IMR-90 (cell line): ENCODE data around the gene ALK. TPM values are rescaled to one million over a fixed set of nuclear protein-coding genes. Genes with fewer than 3 reads are reported as not detected.

Experiments
- ATAC-seq: fragments of 200-7000 bp; cut with Tn5 transposase; 2 replicates; pipeline ENCODE4 v1.9.1; 2020; ENCODE audit warnings: low read depth, mild to moderate bottlenecking, moderate library complexity
- BruUV-seq: library from RNA; stranded (reverse); fragments of 400-500 nt; replicated peaks from 2 replicates; lab custom pipeline; 2021; lab: Mats Ljungman, UMichigan
- CTCF ChIA-PET: fragments of 300-600 bp; formaldehyde crosslinking; extraction: SDS; loops from one replicate; lab custom pipeline; 2021; ENCODE audit warnings: antibody characterized with exemption; lab: Yijun Ruan, JAX
- POLR2A ChIA-PET: fragments of 300-600 bp; sonication (Branson Sonifier 250); formaldehyde crosslinking; loops from one replicate; lab custom pipeline; 2022; ENCODE audit warnings: antibody characterized with exemption; ENCODE audit not compliant: unreplicated experiment; lab: Charles Lee
- DNase-seq: peaks from one replicate; pipeline ENCODE4 v3.0.0; 2013
- H2AFZ ChIP-seq: replicated peaks from 2 replicates; pipeline ENCODE3; 2013; ENCODE audit warnings: low read length, mild to moderate bottlenecking; ENCODE audit not compliant: poor library complexity
- H2AK5ac ChIP-seq: 2 replicates; pipeline ENCODE4 v1.6.1; 2013; ENCODE audit warnings: low read depth, low read length, inconsistent platforms
- H2AK9ac ChIP-seq: replicated peaks from 2 replicates; pipeline ENCODE3; 2013; ENCODE audit warnings: mild to moderate bottlenecking, low read depth, low read length, moderate library complexity; ENCODE audit not compliant: poor library complexity
- H2BK120ac ChIP-seq: 2 replicates; pipeline ENCODE4 v1.6.1; 2013; ENCODE audit warnings: low read depth, low read length, inconsistent platforms
- H2BK15ac ChIP-seq: 3 replicates; pipeline ENCODE4 v1.6.1; 2013; ENCODE audit warnings: low read depth, low read length, inconsistent platforms
- H2BK20ac ChIP-seq: 2 replicates; pipeline ENCODE4 v1.6.1; 2013; ENCODE audit warnings: low read depth, mild to moderate bottlenecking, inconsistent platforms, low read length, moderate library complexity
- H2BK5ac ChIP-seq: 2 replicates; pipeline ENCODE4 v1.6.1; 2013; ENCODE audit warnings: mild to moderate bottlenecking, low read depth, low read length, inconsistent platforms; ENCODE audit not compliant: poor library complexity, severe bottlenecking
- H3K14ac ChIP-seq: replicated peaks from 2 replicates; pipeline ENCODE4 v1.6.1; 2013; ENCODE audit warnings: low read depth, low read length, inconsistent platforms
- H3K18ac ChIP-seq: 2 replicates; pipeline ENCODE4 v1.6.1; 2013; ENCODE audit warnings: low read depth, low read length, control low read depth
- H3K23ac ChIP-seq: 2 replicates; pipeline ENCODE4 v1.6.1; 2013; ENCODE audit warnings: low read depth, low read length, inconsistent platforms
- H3K27ac ChIP-seq: 2 replicates; pipeline ENCODE4 v1.5.1; 2013; ENCODE audit warnings: mild to moderate bottlenecking, control low read depth, low read length; ENCODE audit not compliant: insufficient read depth
- H3K27me3 ChIP-seq: 2 replicates; pipeline ENCODE4 v1.6.1; 2013; ENCODE audit warnings: low read length; ENCODE audit not compliant: control insufficient read depth, insufficient read depth
- H3K36me3 ChIP-seq: 2 replicates; pipeline ENCODE4 v1.6.1; 2013; ENCODE audit warnings: low read length, mixed read lengths; ENCODE audit not compliant: control insufficient read depth, insufficient read depth
- H3K4ac ChIP-seq: 2 replicates; pipeline ENCODE4 v1.6.1; 2013; ENCODE audit warnings: low read depth, low read length, inconsistent platforms
- H3K4me1 ChIP-seq: 2 replicates; pipeline ENCODE4 v1.6.1; 2013; ENCODE audit warnings: low read length, mixed read lengths; ENCODE audit not compliant: control insufficient read depth, insufficient read depth
- H3K4me2 ChIP-seq: 2 replicates; pipeline ENCODE4 v1.6.1; 2013; ENCODE audit warnings: low read depth, mild to moderate bottlenecking, control low read depth, low read length, moderate library complexity
- H3K4me3 ChIP-seq: 2 replicates; pipeline ENCODE4 v1.5.1; 2013; ENCODE audit warnings: low read depth, mild to moderate bottlenecking, control low read depth, low read length, moderate library complexity; ENCODE audit not compliant: insufficient read depth
- H3K56ac ChIP-seq: 2 replicates; pipeline ENCODE4 v1.6.1; 2013; ENCODE audit warnings: low read length, inconsistent platforms; ENCODE audit not compliant: insufficient read depth; ENCODE audit errors: extremely low read depth
- H3K79me1 ChIP-seq, 2 experiments: 2 replicates each; pipeline ENCODE4 v1.6.1; 2013; ENCODE audit warnings: low read length in 2 of 2, inconsistent platforms in 1 of 2, low read depth in 1 of 2
- H3K9ac ChIP-seq: 2 replicates; pipeline ENCODE4 v1.6.1; 2013; ENCODE audit warnings: low read depth, low read length, control low read depth
- H3K9me1 ChIP-seq: 2 replicates; pipeline ENCODE4 v1.6.1; 2013; ENCODE audit warnings: low read length, inconsistent platforms; ENCODE audit not compliant: insufficient read depth
- H3K9me3 ChIP-seq: 2 replicates; pipeline ENCODE4 v1.6.1; 2013; ENCODE audit warnings: low read length; ENCODE audit not compliant: control insufficient read depth, insufficient read depth
- H4K20me1 ChIP-seq: 2 replicates; pipeline ENCODE4 v1.6.1; 2013; ENCODE audit warnings: low read length, inconsistent platforms; ENCODE audit not compliant: insufficient read depth
- H4K5ac ChIP-seq: 2 replicates; pipeline ENCODE4 v1.6.1; 2013; ENCODE audit warnings: mild to moderate bottlenecking, low read depth, low read length, control low read depth
- H4K8ac ChIP-seq, 2 experiments: 2 replicates each; pipeline ENCODE4 v1.6.1; 2013; ENCODE audit warnings: low read depth in 2 of 2, low read length in 2 of 2, control low read depth in 1 of 2, inconsistent platforms in 1 of 2
- H4K91ac ChIP-seq: 2 replicates; pipeline ENCODE4 v1.6.1; 2013; ENCODE audit warnings: low read depth, low read length, inconsistent platforms; ENCODE audit not compliant: insufficient read depth
- BHLHE40 ChIP-seq: fragments of 150-350 bp; IDR thresholded peaks from 2 replicates; pipeline ENCODE4 v1.6.1; 2016; ENCODE audit warnings: mild to moderate bottlenecking, low read depth, low read length
- CEBPB ChIP-seq: IDR thresholded peaks from 2 replicates; pipeline ENCODE4 v1.6.1; 2012; ENCODE audit warnings: low read depth, low read length, improper control_type of control experiment
- CHD1 ChIP-seq: IDR thresholded peaks from 2 replicates; pipeline ENCODE4 v1.6.1; 2012; ENCODE audit warnings: low read depth, low read length, improper control_type of control experiment
- CTCF ChIP-seq: conservative IDR thresholded peaks from 2 replicates; pipeline ENCODE4 v1.5.1; 2012; ENCODE audit warnings: mild to moderate bottlenecking, low read depth, low read length, improper control_type of control experiment
- ELK1 ChIP-seq: fragments of 150-350 bp; IDR thresholded peaks from 2 replicates; pipeline ENCODE4 v1.6.1; 2016; ENCODE audit warnings: low read depth, mild to moderate bottlenecking, low read length, moderate library complexity, borderline replicate concordance
- FOS ChIP-seq: fragments of 150-350 bp; IDR thresholded peaks from 2 replicates; pipeline ENCODE4 v1.6.1; 2016; ENCODE audit warnings: low read depth, low read length
- MAFK ChIP-seq: IDR thresholded peaks from 2 replicates; pipeline ENCODE4 v1.6.1; 2012; ENCODE audit warnings: low read depth, low read length, improper control_type of control experiment
- MAZ ChIP-seq: IDR thresholded peaks from 2 replicates; pipeline ENCODE4 v1.6.1; 2012; ENCODE audit warnings: low read depth, mild to moderate bottlenecking, low read length, improper control_type of control experiment, moderate library complexity, borderline replicate concordance
- MXI1 ChIP-seq: IDR thresholded peaks from 2 replicates; pipeline ENCODE4 v1.6.1; 2012; ENCODE audit warnings: low read depth, mild to moderate bottlenecking, low read length, moderate library complexity, borderline replicate concordance
- NFE2L2 ChIP-seq: fragments of 150-350 bp; IDR thresholded peaks from 2 replicates; pipeline ENCODE4 v1.6.1; 2016; ENCODE audit warnings: low read depth, mild to moderate bottlenecking, low read length
- POLR2A ChIP-seq: IDR thresholded peaks from 2 replicates; pipeline ENCODE4 v1.6.1; 2012; ENCODE audit warnings: mild to moderate bottlenecking, low read depth, low read length
- RAD21 ChIP-seq: IDR thresholded peaks from 2 replicates; pipeline ENCODE4 v1.6.1; 2012; ENCODE audit warnings: low read length, improper control_type of control experiment
- RCOR1 ChIP-seq: IDR thresholded peaks from 2 replicates; pipeline ENCODE4 v1.6.1; 2012; ENCODE audit warnings: mild to moderate bottlenecking, low read length, improper control_type of control experiment; ENCODE audit not compliant: insufficient replicate concordance
- RFX5 ChIP-seq: IDR thresholded peaks from 2 replicates; pipeline ENCODE4 v1.8.0; 2012; ENCODE audit warnings: low read depth, mild to moderate bottlenecking, low read length, moderate library complexity
- SMC3 ChIP-seq: fragments of 150-350 bp; IDR thresholded peaks from 2 replicates; pipeline ENCODE4 v1.6.1; 2016; ENCODE audit warnings: low read depth, mild to moderate bottlenecking, antibody characterized with exemption, low read length, moderate library complexity
- USF2 ChIP-seq: fragments of 150-350 bp; IDR thresholded peaks from 2 replicates; pipeline ENCODE4 v1.6.1; 2017; ENCODE audit warnings: mild to moderate bottlenecking, antibody characterized with exemption, low read length, low read depth
- WGBS, 2 experiments: methylation state at CpG; one replicate each; pipeline versions ENCODE4 v1.1.5 to v1.1.7; 2013; ENCODE audit warnings: missing lambda C conversion rate in 2 of 2; ENCODE audit not compliant: insufficient read length in 1 of 2; ENCODE audit errors: extremely low coverage in 2 of 2; 5-methylcytosine and 5-hydroxymethylcytosine counted together
- dilution Hi-C: fragments of 300-500 bp; cut with HindIII; formaldehyde crosslinking; loops from one replicate; pipeline ENCODE4 v1.14.3; 2018; ENCODE audit warnings: low sequenced_read_pairs; ENCODE audit not compliant: unreplicated experiment
- in situ Hi-C: fragments of 300-500 bp; cut with MboI; formaldehyde crosslinking; loops from 3 replicates; pipeline ENCODE4 v1.14.3; 2019; ENCODE audit warnings: low sequenced_read_pairs, inconsistent platforms, mixed read lengths
- intact Hi-C: fragments of 100-400 bp; cut with micrococcal nuclease; formaldehyde crosslinking; loops from 2 replicates; pipeline ENCODE4 v1.10.0; 2022
- polyA plus RNA-seq, 3 experiments: library from polyadenylated mRNA; depleted of rRNA; stranded (reverse); fragments of >200 nt; gene quantifications; 2 replicates each; pipeline ENCODE4 v1.2.3, GENCODE V29; 2012; ENCODE audit warnings: low replicate concordance in 1 of 3
- total RNA-seq: library from RNA; depleted of rRNA; stranded (reverse); fragments of >200 nt; gene quantifications from 2 replicates; pipeline ENCODE4 v1.2.3, GENCODE V29; 2012

ALK gene
- total and polyA plus RNA-seq, 2 of the 4 experiments (the other 2 are of a cell fraction), result not detected

- H2AK9ac ChIP-seq, result no peak overlapping the region
- no peak overlapping the region for H3K4me3 ChIP-seq
- no peak overlapping the region for H3K56ac ChIP-seq
- no peaks in the 10 kb centered on the region for H3K79me1 ChIP-seq
- no peak for ATAC-seq
- no peak overlapping the region for H2BK15ac ChIP-seq
- H3K27ac ChIP-seq, result no peak overlapping the region
- no peak overlapping the region for H3K18ac ChIP-seq
- H2BK120ac ChIP-seq, result no peak overlapping the region
- DNase-seq, result no peak
- in situ Hi-C loops (no loop called here), intact Hi-C loops (no loop called here), dilution Hi-C loops (no loop called here)
- no TSS peak for BruUV-seq
- H4K5ac ChIP-seq, result no peak overlapping the region
- no peak overlapping the region for H4K8ac ChIP-seq
- H3K23ac ChIP-seq, result no peak overlapping the region
- H3K4me1 ChIP-seq, result no peaks in the 10 kb centered on the region
- no peak overlapping the region for H3K4ac ChIP-seq
- no peak overlapping the region for H3K4me2 ChIP-seq
- ChIA-PET CTCF (no interaction called here), POLR2A (no interaction called here)
- TF ChIP-seq RAD21, result no peak
- TF ChIP-seq CHD1, result no peak
- TF ChIP-seq RCOR1, result no peak
- no peak for TF ChIP-seq POLR2A
- TF ChIP-seq FOS, result no peak
- no peak for TF ChIP-seq CTCF
- TF ChIP-seq BHLHE40, result no peak
- no peak for TF ChIP-seq RFX5
- TF ChIP-seq ELK1, result no peak
- no peak for TF ChIP-seq SMC3
- TF ChIP-seq MAZ, result no peak
- TF ChIP-seq CEBPB, result no peak
- TF ChIP-seq NFE2L2, result no peak
- no peak for TF ChIP-seq USF2
- TF ChIP-seq MXI1, result no peak
- TF ChIP-seq MAFK, result no peak
- no peak overlapping the region for H3K9ac ChIP-seq
- no peaks in the 10 kb centered on the region for H3K9me1 ChIP-seq
- H2AK5ac ChIP-seq, result no peak overlapping the region
- no peak overlapping the region for H2AFZ ChIP-seq
- H3K27me3 ChIP-seq, result peaks cover 20% of the 10 kb centered on the region
- no peak overlapping the region for H4K91ac ChIP-seq
- 88% methylated on average over 3 of the region's 5 CpGs; no CpG with 5 or more reads in 1 of the 2 experiments for WGBS, 2 experiments
- no peaks in the 10 kb centered on the region for H3K36me3 ChIP-seq
- H4K20me1 ChIP-seq, result no peaks in the 10 kb centered on the region
- no peaks in the 10 kb centered on the region for H3K9me3 ChIP-seq
- no peak overlapping the region for H2BK5ac ChIP-seq
- no peak overlapping the region for H2BK20ac ChIP-seq
- H3K14ac ChIP-seq, result no peak overlapping the region
Measured at GRCh38 chr2:29718076-29718686, 203.2 kb downstream of the ALK start.
